MCF 10A (cell line): ENCODE measurements around the gene MT1X. TPM values are rescaled to one million over a fixed set of nuclear protein-coding genes. Genes with fewer than 3 reads are reported as not detected.

Source experiments
- BruUV-seq: library from RNA; stranded (reverse); fragments of 400-500 nt; replicated peaks from 2 replicates; lab custom pipeline; 2021; lab: Mats Ljungman, UMichigan
- CTCF ChIA-PET: fragments of 300-600 bp; sonication (Branson Sonifier 250); formaldehyde crosslinking; extraction: SDS; loops from one replicate; lab custom pipeline; 2021; ENCODE audit warnings: antibody characterized with exemption, inconsistent platforms; lab: Yijun Ruan, JAX
- POLR2A ChIA-PET: fragments of 300-600, 350-650 bp; sonication (Branson Sonifier 250); formaldehyde crosslinking; extraction: SDS; loops from one replicate; lab custom pipeline; 2020; ENCODE audit warnings: antibody characterized with exemption, inconsistent platforms; lab: Yijun Ruan, JAX
- DNase-seq: peaks from one replicate; pipeline ENCODE4 v3.0.0-alpha.2; 2018; ENCODE audit not compliant: unreplicated experiment
- H3K27ac Mint-ChIP-seq: one replicate; pipeline ENCODE4 v1.8.0; 2022; ENCODE audit warnings: mild to moderate bottlenecking, low read depth, mixed read lengths; ENCODE audit not compliant: unreplicated experiment
- H3K27me3 Mint-ChIP-seq: one replicate; pipeline ENCODE4 v1.8.0; 2022; ENCODE audit warnings: mixed read lengths; ENCODE audit not compliant: insufficient read depth, unreplicated experiment
- H3K36me3 Mint-ChIP-seq: one replicate; pipeline ENCODE4 v1.8.0; 2022; ENCODE audit warnings: mild to moderate bottlenecking, moderate library complexity, mixed read lengths; ENCODE audit not compliant: insufficient read depth, unreplicated experiment
- H3K4me1 Mint-ChIP-seq: one replicate; pipeline ENCODE4 v1.8.0; 2022; ENCODE audit warnings: mixed read lengths; ENCODE audit not compliant: insufficient read depth, unreplicated experiment
- H3K4me3 Mint-ChIP-seq: one replicate; pipeline ENCODE4 v1.8.0; 2022; ENCODE audit warnings: mild to moderate bottlenecking, moderate library complexity, mixed read lengths; ENCODE audit not compliant: unreplicated experiment
- H3K9me3 Mint-ChIP-seq: one replicate; pipeline ENCODE4 v1.8.0; 2022; ENCODE audit warnings: mixed read lengths; ENCODE audit not compliant: unreplicated experiment
- intact Hi-C: fragments of 100-400 bp; cut with micrococcal nuclease; formaldehyde crosslinking; loops from 2 replicates; pipeline ENCODE4 v1.14.1; 2022
- total RNA-seq: library from RNA; stranded (reverse); gene quantifications from 2 replicates; pipeline ENCODE4 v1.2.3, GENCODE V29; 2022
- TF ChIP-seq, protein P1 (sequence below): fragments of 200-600 bp; IDR thresholded peaks from one replicate; pipeline ENCODE4 v1.8.0; 2022; ENCODE audit warnings: antibody characterized with exemption, mild to moderate bottlenecking; ENCODE audit not compliant: unreplicated experiment

Gene MT1X
- total RNA-seq, 1 experiment from 2014 or later, result 108 TPM

DNA sequence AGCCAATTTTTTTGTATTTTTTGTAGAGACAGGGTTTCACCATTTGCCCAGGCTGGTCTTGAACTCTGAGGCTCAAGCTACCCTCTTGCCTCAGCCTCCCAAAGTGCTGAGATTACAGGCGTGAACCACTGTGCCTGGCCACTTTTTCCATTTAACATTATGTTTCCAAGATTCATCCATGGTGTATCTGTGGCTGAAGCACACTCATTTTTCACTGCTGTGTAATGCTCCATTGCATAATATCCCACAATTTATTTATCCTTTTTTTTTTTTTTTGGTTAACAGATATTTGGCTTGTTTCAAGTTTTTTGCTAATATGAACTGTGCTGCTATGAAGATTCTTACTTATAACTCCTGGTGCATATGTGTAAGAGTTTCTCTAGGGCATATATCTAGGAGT lies 45.8 kb downstream of the MT1X start:
- TF ChIP-seq, protein P1, sequence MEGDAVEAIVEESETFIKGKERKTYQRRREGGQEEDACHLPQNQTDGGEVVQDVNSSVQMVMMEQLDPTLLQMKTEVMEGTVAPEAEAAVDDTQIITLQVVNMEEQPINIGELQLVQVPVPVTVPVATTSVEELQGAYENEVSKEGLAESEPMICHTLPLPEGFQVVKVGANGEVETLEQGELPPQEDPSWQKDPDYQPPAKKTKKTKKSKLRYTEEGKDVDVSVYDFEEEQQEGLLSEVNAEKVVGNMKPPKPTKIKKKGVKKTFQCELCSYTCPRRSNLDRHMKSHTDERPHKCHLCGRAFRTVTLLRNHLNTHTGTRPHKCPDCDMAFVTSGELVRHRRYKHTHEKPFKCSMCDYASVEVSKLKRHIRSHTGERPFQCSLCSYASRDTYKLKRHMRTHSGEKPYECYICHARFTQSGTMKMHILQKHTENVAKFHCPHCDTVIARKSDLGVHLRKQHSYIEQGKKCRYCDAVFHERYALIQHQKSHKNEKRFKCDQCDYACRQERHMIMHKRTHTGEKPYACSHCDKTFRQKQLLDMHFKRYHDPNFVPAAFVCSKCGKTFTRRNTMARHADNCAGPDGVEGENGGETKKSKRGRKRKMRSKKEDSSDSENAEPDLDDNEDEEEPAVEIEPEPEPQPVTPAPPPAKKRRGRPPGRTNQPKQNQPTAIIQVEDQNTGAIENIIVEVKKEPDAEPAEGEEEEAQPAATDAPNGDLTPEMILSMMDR, result no peak
- intact Hi-C loops, result no loop called here
- H3K27me3 Mint-ChIP-seq, result no peaks in the 10 kb centered on the region
- no TSS peak for BruUV-seq
- CTCF ChIA-PET, result interaction anchor here (0.6 to 2.3 kb wide), 3 partner anchors 27 to 62 kb away, joined by 4 to 9 read pairs (median 6); no protein-coding TSS in a partner anchor
- H3K4me3 Mint-ChIP-seq, result no peak overlapping the region
- peaks cover 17% of the 10 kb centered on the region for H3K4me1 Mint-ChIP-seq
- POLR2A ChIA-PET, result interaction anchor here (0.6 to 1.8 kb wide), 6 partner anchors 15 to 532 kb away, joined by 3 to 9 read pairs (median 3); partner anchors contain the start of gene MT2A
- H3K36me3 Mint-ChIP-seq, result no peaks in the 10 kb centered on the region
- no peak overlapping the region for H3K27ac Mint-ChIP-seq
- no peak for DNase-seq
- no peaks in the 10 kb centered on the region for H3K9me3 Mint-ChIP-seq

DNA sequence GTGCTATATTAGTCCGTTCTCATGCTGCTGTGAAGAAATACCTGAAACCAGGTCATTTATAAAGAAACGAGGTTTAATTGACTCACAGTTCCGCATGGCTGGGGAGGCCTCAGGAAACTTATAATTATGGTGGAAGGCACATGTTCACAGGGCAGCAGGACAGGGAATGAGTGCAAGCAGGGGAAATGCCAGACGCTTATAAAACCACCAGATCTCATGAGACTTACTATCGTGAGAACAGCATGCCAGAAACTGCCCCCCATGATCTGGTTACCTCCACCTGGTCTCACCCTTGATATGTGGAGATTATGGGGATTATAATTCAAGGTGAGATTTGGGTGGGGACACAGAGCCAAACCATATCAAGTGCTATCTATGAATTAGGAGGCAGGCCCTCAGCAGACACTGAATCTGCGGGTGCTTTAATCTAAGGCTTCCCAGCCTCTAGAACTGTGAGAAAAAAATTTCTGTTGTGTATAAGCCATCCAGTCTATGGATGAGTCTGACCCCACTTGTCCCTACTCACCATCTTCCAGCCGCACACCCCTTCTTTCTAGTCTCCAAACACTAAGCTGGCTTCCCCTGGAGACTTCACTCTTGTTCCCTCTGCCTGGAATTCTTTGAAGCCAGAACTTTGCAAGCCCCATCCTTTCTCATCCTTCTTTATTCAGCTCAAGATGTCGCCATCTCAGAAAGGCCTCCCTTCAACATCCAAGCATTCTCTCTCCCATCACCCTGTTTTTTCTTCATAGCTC lies 46.9 kb downstream of the MT1X start:
- H3K9me3 Mint-ChIP-seq, result no peaks in the 10 kb centered on the region
- no peak for DNase-seq
- peak overlapping the region; percentile 92 for H3K27ac Mint-ChIP-seq
- intact Hi-C loops, result no loop called here
- peaks cover 17% of the 10 kb centered on the region for H3K4me1 Mint-ChIP-seq
- H3K27me3 Mint-ChIP-seq, result no peaks in the 10 kb centered on the region
- no peaks in the 10 kb centered on the region for H3K36me3 Mint-ChIP-seq
- TF ChIP-seq, protein P1, result no peak
- BruUV-seq, result TSS peak; percentile 84
- ChIA-PET CTCF (interaction anchor here (0.5 to 2.3 kb wide), 5 partner anchors 9 to 324 kb away, joined by 3 to 9 read pairs (median 5); partner anchors contain the start of genes NUDT21 and OGFOD1), POLR2A (interaction anchor here (0.5 to 1.8 kb wide), 21 partner anchors 9 to 806 kb away, joined by 3 to 18 read pairs (median 4); partner anchors contain the start of genes MT1E and MT2A)
- no peak overlapping the region for H3K4me3 Mint-ChIP-seq

DNA sequence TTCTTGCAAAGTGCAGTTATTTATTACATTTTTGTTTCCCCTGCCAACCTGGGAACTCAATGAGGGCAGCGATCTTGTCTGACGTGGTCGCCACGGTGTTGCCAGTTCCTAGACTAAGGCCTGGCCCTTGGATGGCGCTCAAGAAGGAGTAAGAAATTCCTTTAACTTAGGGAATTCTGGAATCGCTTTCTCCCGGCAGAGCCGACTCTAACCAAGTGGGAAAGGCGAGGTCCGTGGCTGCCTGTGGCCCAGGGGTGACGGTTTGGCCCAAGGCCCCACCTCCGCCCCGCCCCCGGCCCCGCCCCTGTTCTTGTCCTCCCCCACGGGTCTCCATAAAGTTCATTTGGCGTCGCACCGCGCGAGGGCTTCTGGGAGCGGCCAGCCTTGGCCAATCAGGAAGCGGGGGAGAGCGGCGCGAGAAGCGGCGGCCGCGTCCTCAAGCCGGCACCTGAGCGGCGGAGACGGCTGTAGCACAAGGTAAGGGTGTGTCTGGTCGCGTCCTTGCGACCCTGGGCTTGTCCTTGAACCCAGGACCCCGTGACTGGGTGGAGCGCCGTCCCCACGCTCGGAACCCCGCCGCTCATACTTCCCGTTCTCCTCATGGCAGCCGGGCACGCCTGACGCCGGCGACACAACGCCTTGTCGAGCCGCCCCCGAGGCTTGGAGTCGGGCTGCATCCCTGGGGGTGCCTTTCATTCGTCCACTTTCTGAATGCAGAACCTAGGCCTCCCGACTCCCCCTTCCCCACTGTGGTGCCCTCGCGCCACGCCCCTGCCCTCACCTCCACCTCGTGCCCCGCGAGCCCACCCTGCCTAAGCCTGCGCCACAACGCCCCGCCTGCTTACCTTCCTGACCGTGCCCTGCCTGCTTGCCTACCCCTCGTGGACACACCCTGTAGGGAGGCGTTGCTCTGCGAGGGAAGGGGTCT lies 47.7 kb downstream of the MT1X start, which contains the start of gene NUP93:
Gene NUP93, plus strand, starts transcription at position 395 of the 928 bp plus-strand sequence. CDS start 18,119 bp downstream, outside the sequence.
- POLR2A ChIA-PET, result interaction anchor here (0.6 to 1.8 kb wide), 19 partner anchors 10 to 807 kb away, joined by 3 to 18 read pairs (median 4); partner anchors contain the start of genes MT1E and MT2A
- intact Hi-C loops, result loop anchor here (5.0 kb wide), 1 partner anchor 57 kb away; no protein-coding TSS in a partner anchor
- peaks cover 17% of the 10 kb centered on the region for H3K4me1 Mint-ChIP-seq
- peak; percentile 96 for DNase-seq
- H3K4me3 Mint-ChIP-seq, result no peak within 1 kb of the TSS
- no peaks in the 10 kb centered on the region for H3K36me3 Mint-ChIP-seq
- H3K27ac Mint-ChIP-seq, result peak within 1 kb of the TSS; percentile 92
- no TSS peak for BruUV-seq
- TF ChIP-seq, protein P1, result no peak
- CTCF ChIA-PET, result interaction anchor here (0.5 to 1.5 kb wide), 4 partner anchors 10 to 323 kb away, joined by 3 to 5 read pairs (median 4); partner anchors contain the start of genes NUDT21 and OGFOD1
- no peaks in the 10 kb centered on the region for H3K9me3 Mint-ChIP-seq
- H3K27me3 Mint-ChIP-seq, result no peaks in the 10 kb centered on the region
